ENCODE measurements around the gene THEMIS. TPM values are rescaled to one million over a fixed set of nuclear protein-coding genes. Genes with fewer than 3 reads are reported as not detected.
"Not testable (repeated sequence)": the region's sequence is repeated elsewhere in the genome, so short reads cannot be mapped to it uniquely, and the experiment has no call there.

THEMIS gene
- polyA plus RNA-seq, 1 donor (not counting 4 experiments of a cell fraction or from before 2014, with no cell fraction given) = not detected

GRCh38 chr6:127884134-127884533 is 16.7 kb downstream of the THEMIS start:
- no peaks in the 10 kb centered on the region for H3K4me1 ChIP-seq (ENCODE audit: control insufficient read depth, extremely low read depth, insufficient read depth, low read length)
- H3K9ac ChIP-seq (ENCODE audit: control insufficient read depth, extremely low read depth, insufficient read depth, low read length) = no peak overlapping the region
- H3K9me1 ChIP-seq (ENCODE audit: control insufficient read depth, extremely low read depth, insufficient read depth, low read length) = no peaks in the 10 kb centered on the region
- no peak overlapping the region for H3K27ac ChIP-seq (ENCODE audit: control insufficient read depth, insufficient read depth, low read length)
- no peak for TF ChIP-seq CTCF (optimal IDR thresholded peaks at IDR 0.05 in 1 of 3, IDR thresholded peaks at IDR 0.05 in 1 of 3, conservative IDR thresholded peaks at IDR 0.05 in 1 of 3; ENCODE audit: extremely low read depth in 1 of 3, insufficient read depth in 2 of 3, low read length in 3 of 3)
- TF ChIP-seq EZH2 (IDR thresholded peaks at IDR 0.05; ENCODE audit: low read length) = no peak
- DNase-seq (ENCODE audit: low read depth, low spot score) (no peak), FAIRE-seq (no peak)
- no peak overlapping the region for H2AFZ ChIP-seq (ENCODE audit: control insufficient read depth, low read length)
- no peak overlapping the region for H3K4me2 ChIP-seq (ENCODE audit: control insufficient read depth, extremely low read depth, insufficient read depth, low read depth, low read length)
- dilution Hi-C loops (cut with MboI; ENCODE audit: extremely low pct_ligation_motif_present, low sequenced_read_pairs) = no loop called here
- no peak overlapping the region for H3K4me3 ChIP-seq (ENCODE audit: control insufficient read depth in 2 of 3, extremely low read depth in 1 of 3, insufficient read depth in 2 of 3, low read depth in 1 of 3, low read length in 3 of 3)
- H3K27me3 ChIP-seq (ENCODE audit: control insufficient read depth, extremely low read depth, insufficient read depth, low read length) = peaks cover 8% of the 10 kb centered on the region
- no peaks in the 10 kb centered on the region for H4K20me1 ChIP-seq (ENCODE audit: control insufficient read depth, extremely low read depth, insufficient read depth, low read length)
- H3K36me3 ChIP-seq (ENCODE audit: control insufficient read depth in 2 of 2, extremely low read depth in 1 of 2, insufficient read depth in 2 of 2, low read length in 2 of 2) = no peaks in the 10 kb centered on the region
- H3K79me2 ChIP-seq (ENCODE audit: control insufficient read depth, insufficient read depth, low read length) = no peaks in the 10 kb centered on the region
- no peaks in the 10 kb centered on the region for H3K9me3 ChIP-seq (ENCODE audit: control insufficient read depth, low read depth, low read length)

GRCh38 chr6:127881949-127882348 is 18.9 kb downstream of the THEMIS start:
- H3K4me3 ChIP-seq (ENCODE audit: control insufficient read depth in 2 of 3, extremely low read depth in 1 of 3, insufficient read depth in 2 of 3, low read depth in 1 of 3, low read length in 3 of 3); H4K20me1 ChIP-seq (ENCODE audit: control insufficient read depth, extremely low read depth, insufficient read depth, low read length); H3K9me1 ChIP-seq (ENCODE audit: control insufficient read depth, extremely low read depth, insufficient read depth, low read length); H3K27me3 ChIP-seq (ENCODE audit: control insufficient read depth, extremely low read depth, insufficient read depth, low read length); H3K9ac ChIP-seq (ENCODE audit: control insufficient read depth, extremely low read depth, insufficient read depth, low read length); H2AFZ ChIP-seq (ENCODE audit: control insufficient read depth, low read length); H3K27ac ChIP-seq (ENCODE audit: control insufficient read depth, insufficient read depth, low read length); H3K4me1 ChIP-seq (ENCODE audit: control insufficient read depth, extremely low read depth, insufficient read depth, low read length); H3K36me3 ChIP-seq (ENCODE audit: control insufficient read depth in 2 of 2, extremely low read depth in 1 of 2, insufficient read depth in 2 of 2, low read length in 2 of 2); DNase-seq (ENCODE audit: low read depth, low spot score); dilution Hi-C loops (cut with MboI; ENCODE audit: extremely low pct_ligation_motif_present, low sequenced_read_pairs); H3K79me2 ChIP-seq (ENCODE audit: control insufficient read depth, insufficient read depth, low read length); H3K9me3 ChIP-seq (ENCODE audit: control insufficient read depth, low read depth, low read length); FAIRE-seq; H3K4me2 ChIP-seq (ENCODE audit: control insufficient read depth, extremely low read depth, insufficient read depth, low read depth, low read length): not testable (repeated sequence)

GRCh38 chr6:127880429-127880828 is 20.4 kb downstream of the THEMIS start:
- Histone ChIP-seq H2AFZ (ENCODE audit: control insufficient read depth, low read length) (no peak overlapping the region), H3K9me3 (ENCODE audit: control insufficient read depth, low read depth, low read length) (no peaks in the 10 kb centered on the region), H3K79me2 (ENCODE audit: control insufficient read depth, insufficient read depth, low read length) (no peaks in the 10 kb centered on the region), H3K9me1 (ENCODE audit: control insufficient read depth, extremely low read depth, insufficient read depth, low read length) (no peaks in the 10 kb centered on the region), H3K9ac (ENCODE audit: control insufficient read depth, extremely low read depth, insufficient read depth, low read length) (no peak overlapping the region), H3K27me3 (ENCODE audit: control insufficient read depth, extremely low read depth, insufficient read depth, low read length) (peaks cover 8% of the 10 kb centered on the region), H4K20me1 (ENCODE audit: control insufficient read depth, extremely low read depth, insufficient read depth, low read length) (no peaks in the 10 kb centered on the region), H3K4me1 (ENCODE audit: control insufficient read depth, extremely low read depth, insufficient read depth, low read length) (no peaks in the 10 kb centered on the region), H3K36me3 (ENCODE audit: control insufficient read depth in 2 of 2, extremely low read depth in 1 of 2, insufficient read depth in 2 of 2, low read length in 2 of 2) (no peaks in the 10 kb centered on the region), H3K4me2 (ENCODE audit: control insufficient read depth, extremely low read depth, insufficient read depth, low read depth, low read length) (no peak overlapping the region), H3K27ac (ENCODE audit: control insufficient read depth, insufficient read depth, low read length) (no peak overlapping the region), H3K4me3 (ENCODE audit: control insufficient read depth in 2 of 3, extremely low read depth in 1 of 3, insufficient read depth in 2 of 3, low read depth in 1 of 3, low read length in 3 of 3) (no peak overlapping the region)
- DNase-seq (ENCODE audit: low read depth, low spot score) (no peak), FAIRE-seq (no peak)
- dilution Hi-C loops (cut with MboI; ENCODE audit: extremely low pct_ligation_motif_present, low sequenced_read_pairs) = no loop called here
- TF ChIP-seq CTCF (optimal IDR thresholded peaks at IDR 0.05 in 1 of 3, IDR thresholded peaks at IDR 0.05 in 1 of 3, conservative IDR thresholded peaks at IDR 0.05 in 1 of 3; ENCODE audit: extremely low read depth in 1 of 3, insufficient read depth in 2 of 3, low read length in 3 of 3) (no peak), EZH2 (IDR thresholded peaks at IDR 0.05; ENCODE audit: low read length) (no peak)
